Panc1 (cell line): ENCODE results near the gene HNRNPA1. TPM values are rescaled to one million over a fixed set of nuclear protein-coding genes. Genes with fewer than 3 reads are reported as not detected.
A peak's percentile ranks its signal among the peaks of the same experiment; 100 is the strongest.

ENCODE experiments used
- ATAC-seq: fragments of 200-7000 bp; cut with Tn5 transposase; 2 replicates; pipeline ENCODE4 v1.9.1; 2020; ENCODE audit warnings: mild to moderate bottlenecking, moderate library complexity
- BruUV-seq: library from RNA; stranded (reverse); fragments of 400-500 nt; replicated peaks from 2 replicates; lab custom pipeline; 2021; lab: Mats Ljungman, UMichigan
- CTCF ChIA-PET: fragments of 300-600 bp; sonication (Branson Sonifier 250); formaldehyde crosslinking; loops from one replicate; lab custom pipeline; 2022; ENCODE audit warnings: antibody characterized with exemption; lab: Charles Lee
- POLR2A ChIA-PET: fragments of 300-600 bp; sonication (Branson Sonifier 250); formaldehyde crosslinking; loops from one replicate; lab custom pipeline; 2022; ENCODE audit warnings: antibody characterized with exemption; lab: Charles Lee
- DNase-seq: peaks from one replicate; pipeline ENCODE4 v3.0.0-alpha.2; 2010; ENCODE audit warnings: low read depth, low spot score
- H3K27ac ChIP-seq: 2 replicates; pipeline ENCODE4 v1.5.1; 2011; ENCODE audit warnings: mild to moderate bottlenecking, low read length, inconsistent platforms
- H3K27me3 ChIP-seq: fragments of 200-500 bp; sonication (Bioruptor generic); 2 replicates; pipeline ENCODE4 v1.6.0; 2014; ENCODE audit warnings: low read length, inconsistent platforms; ENCODE audit not compliant: control insufficient read depth, insufficient read depth
- H3K36me3 ChIP-seq: fragments of 200-500 bp; sonication (Bioruptor generic); 2 replicates; pipeline ENCODE4 v1.5.1; 2014; ENCODE audit warnings: inconsistent platforms, mild to moderate bottlenecking, low read length, moderate library complexity; ENCODE audit not compliant: control insufficient read depth, insufficient read depth
- H3K4me1 ChIP-seq: 2 replicates; pipeline ENCODE4 v1.5.1; 2011; ENCODE audit warnings: inconsistent platforms, mild to moderate bottlenecking, low read length, moderate library complexity; ENCODE audit not compliant: control insufficient read depth, insufficient read depth
- H3K4me3 ChIP-seq, 2 experiments: 2 replicates each; pipeline ENCODE4 v1.5.1; 2011 to 2012; ENCODE audit warnings: low read depth in 2 of 2, low read length in 2 of 2, mild to moderate bottlenecking in 2 of 2, inconsistent platforms in 1 of 2, moderate library complexity in 1 of 2
- H3K9me3 ChIP-seq: fragments of 200-500 bp; sonication (Bioruptor generic); 2 replicates; pipeline ENCODE4 v1.5.1; 2014; ENCODE audit warnings: low read depth, mild to moderate bottlenecking, inconsistent platforms, low read length, moderate library complexity; ENCODE audit not compliant: control insufficient read depth, insufficient read depth
- POLR2AphosphoS5 ChIP-seq: IDR thresholded peaks from 2 replicates; pipeline ENCODE4 v1.6.1; 2012; ENCODE audit warnings: mild to moderate bottlenecking, low read depth, low read length, moderate library complexity
- SIN3A ChIP-seq: IDR thresholded peaks from 2 replicates; pipeline ENCODE4 v1.6.1; 2012; ENCODE audit warnings: low read depth, mild to moderate bottlenecking, low read length, moderate library complexity, borderline replicate concordance; ENCODE audit not compliant: insufficient read depth
- TCF7L2 ChIP-seq: IDR thresholded peaks from 2 replicates; pipeline ENCODE4 v1.6.1; 2011; ENCODE audit warnings: mild to moderate bottlenecking, low read depth, low read length, inconsistent platforms
- in situ Hi-C: cut with HindIII; loops from 2 replicates; pipeline ENCODE4 v1.10.0; 2016; ENCODE audit warnings: low sequenced_read_pairs, low pct_unique_long_range_greater_than_20kb
- intact Hi-C: fragments of 100-400 bp; cut with micrococcal nuclease; formaldehyde crosslinking; loops from one replicate; pipeline ENCODE4 v1.10.0; 2022; ENCODE audit not compliant: unreplicated experiment
- total RNA-seq: library from RNA; stranded (reverse); gene quantifications from one replicate; pipeline ENCODE4 v1.2.1, GENCODE V29; 2021; ENCODE audit not compliant: unreplicated experiment
- TF ChIP-seq, protein P1 (sequence below): fragments of 450-650 bp; IDR thresholded peaks from 2 replicates; pipeline ENCODE4 v1.5.1; 2017; ENCODE audit warnings: mild to moderate bottlenecking
- TF ChIP-seq, protein P2 (sequence below), 2 experiments: IDR thresholded peaks; 2 replicates each; pipeline ENCODE4 v1.6.1; 2011 to 2012; ENCODE audit warnings: low read depth in 2 of 2, control low read depth in 1 of 2, low read length in 1 of 2, mild to moderate bottlenecking in 1 of 2, moderate library complexity in 1 of 2; ENCODE audit not compliant: insufficient read depth in 1 of 2

The HNRNPA1 gene
- total RNA-seq, 1 experiment from 2014 or later, result 689 TPM

DNA sequence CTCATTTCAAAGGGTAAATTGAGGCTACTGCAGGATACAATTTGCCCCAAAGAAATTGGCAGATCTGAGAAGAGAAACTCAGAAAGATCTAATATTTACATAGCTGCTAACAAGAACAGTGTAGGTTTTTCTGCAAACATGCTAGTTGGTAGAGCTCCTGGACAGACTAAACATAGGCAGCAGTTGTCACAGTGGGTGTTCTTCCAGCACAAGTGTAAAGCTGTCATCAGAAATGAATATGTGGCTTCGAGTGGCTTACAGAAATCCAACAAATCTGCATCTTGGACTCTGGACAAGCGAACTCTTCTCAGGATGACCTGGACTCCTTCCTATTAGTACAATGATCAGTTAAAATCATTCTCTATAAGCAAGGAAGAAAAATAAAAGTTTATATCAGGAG, 6.5 kb upstream of the HNRNPA1 start:
- POLR2A ChIA-PET, result no interaction called here
- H3K36me3 ChIP-seq, result peaks cover 20% of the 10 kb centered on the region
- no peak for DNase-seq
- peak overlapping the region; percentile 35; the same call in 1 of the 2 replicates for H3K27ac ChIP-seq
- in situ Hi-C loops (no loop called here), intact Hi-C loops (no loop called here)
- BruUV-seq, result no TSS peak
- CTCF ChIA-PET, result interaction anchor here (0.7 kb wide), 1 partner anchor 22 kb away, joined by 22 read pairs; no protein-coding TSS in a partner anchor
- H3K9me3 ChIP-seq, result no peaks in the 10 kb centered on the region
- peaks cover 25% of the 10 kb centered on the region for H3K4me1 ChIP-seq
- TF ChIP-seq SIN3A, result no peak
- no peak for TF ChIP-seq TCF7L2
- TF ChIP-seq, protein P1, sequence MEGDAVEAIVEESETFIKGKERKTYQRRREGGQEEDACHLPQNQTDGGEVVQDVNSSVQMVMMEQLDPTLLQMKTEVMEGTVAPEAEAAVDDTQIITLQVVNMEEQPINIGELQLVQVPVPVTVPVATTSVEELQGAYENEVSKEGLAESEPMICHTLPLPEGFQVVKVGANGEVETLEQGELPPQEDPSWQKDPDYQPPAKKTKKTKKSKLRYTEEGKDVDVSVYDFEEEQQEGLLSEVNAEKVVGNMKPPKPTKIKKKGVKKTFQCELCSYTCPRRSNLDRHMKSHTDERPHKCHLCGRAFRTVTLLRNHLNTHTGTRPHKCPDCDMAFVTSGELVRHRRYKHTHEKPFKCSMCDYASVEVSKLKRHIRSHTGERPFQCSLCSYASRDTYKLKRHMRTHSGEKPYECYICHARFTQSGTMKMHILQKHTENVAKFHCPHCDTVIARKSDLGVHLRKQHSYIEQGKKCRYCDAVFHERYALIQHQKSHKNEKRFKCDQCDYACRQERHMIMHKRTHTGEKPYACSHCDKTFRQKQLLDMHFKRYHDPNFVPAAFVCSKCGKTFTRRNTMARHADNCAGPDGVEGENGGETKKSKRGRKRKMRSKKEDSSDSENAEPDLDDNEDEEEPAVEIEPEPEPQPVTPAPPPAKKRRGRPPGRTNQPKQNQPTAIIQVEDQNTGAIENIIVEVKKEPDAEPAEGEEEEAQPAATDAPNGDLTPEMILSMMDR, result no peak
- TF ChIP-seq, protein P2, sequence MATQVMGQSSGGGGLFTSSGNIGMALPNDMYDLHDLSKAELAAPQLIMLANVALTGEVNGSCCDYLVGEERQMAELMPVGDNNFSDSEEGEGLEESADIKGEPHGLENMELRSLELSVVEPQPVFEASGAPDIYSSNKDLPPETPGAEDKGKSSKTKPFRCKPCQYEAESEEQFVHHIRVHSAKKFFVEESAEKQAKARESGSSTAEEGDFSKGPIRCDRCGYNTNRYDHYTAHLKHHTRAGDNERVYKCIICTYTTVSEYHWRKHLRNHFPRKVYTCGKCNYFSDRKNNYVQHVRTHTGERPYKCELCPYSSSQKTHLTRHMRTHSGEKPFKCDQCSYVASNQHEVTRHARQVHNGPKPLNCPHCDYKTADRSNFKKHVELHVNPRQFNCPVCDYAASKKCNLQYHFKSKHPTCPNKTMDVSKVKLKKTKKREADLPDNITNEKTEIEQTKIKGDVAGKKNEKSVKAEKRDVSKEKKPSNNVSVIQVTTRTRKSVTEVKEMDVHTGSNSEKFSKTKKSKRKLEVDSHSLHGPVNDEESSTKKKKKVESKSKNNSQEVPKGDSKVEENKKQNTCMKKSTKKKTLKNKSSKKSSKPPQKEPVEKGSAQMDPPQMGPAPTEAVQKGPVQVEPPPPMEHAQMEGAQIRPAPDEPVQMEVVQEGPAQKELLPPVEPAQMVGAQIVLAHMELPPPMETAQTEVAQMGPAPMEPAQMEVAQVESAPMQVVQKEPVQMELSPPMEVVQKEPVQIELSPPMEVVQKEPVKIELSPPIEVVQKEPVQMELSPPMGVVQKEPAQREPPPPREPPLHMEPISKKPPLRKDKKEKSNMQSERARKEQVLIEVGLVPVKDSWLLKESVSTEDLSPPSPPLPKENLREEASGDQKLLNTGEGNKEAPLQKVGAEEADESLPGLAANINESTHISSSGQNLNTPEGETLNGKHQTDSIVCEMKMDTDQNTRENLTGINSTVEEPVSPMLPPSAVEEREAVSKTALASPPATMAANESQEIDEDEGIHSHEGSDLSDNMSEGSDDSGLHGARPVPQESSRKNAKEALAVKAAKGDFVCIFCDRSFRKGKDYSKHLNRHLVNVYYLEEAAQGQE (IDR thresholded peaks at IDR 0.05; ENCODE audit: insufficient read depth in 1 of 2, low read depth in 2 of 2, low read length in 1 of 2), result no peak
- no peak for TF ChIP-seq POLR2AphosphoS5
- ATAC-seq, result no peak
- H3K4me3 ChIP-seq, result no peak overlapping the region
- H3K27me3 ChIP-seq, result no peaks in the 10 kb centered on the region

DNA sequence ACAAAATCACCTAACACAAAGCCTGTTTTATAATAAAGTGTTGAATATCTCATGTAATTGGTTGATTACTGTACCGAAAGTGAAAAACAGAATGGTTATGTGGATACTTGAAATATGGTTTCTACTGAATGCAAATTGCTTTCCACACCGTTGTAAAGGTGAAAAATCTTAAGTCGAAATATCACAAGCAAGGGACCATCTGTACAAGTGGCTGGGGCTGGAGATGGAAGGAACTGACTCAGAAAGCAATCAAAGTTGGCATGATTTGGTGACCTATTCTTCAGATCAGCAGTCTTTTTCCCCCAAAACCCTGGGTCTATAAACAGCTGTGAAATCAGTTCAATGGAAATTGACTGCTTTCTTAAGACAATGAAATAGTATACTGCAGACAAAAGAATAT, 4.2 kb upstream of the HNRNPA1 start:
- no peak for DNase-seq
- in situ Hi-C loops, result no loop called here
- H3K27ac ChIP-seq, result peak overlapping the region; percentile 44; the same call in 1 of the 2 replicates
- TF ChIP-seq TCF7L2, result no peak
- TF ChIP-seq, protein P2 (IDR thresholded peaks at IDR 0.05; ENCODE audit: insufficient read depth in 1 of 2, low read depth in 2 of 2, low read length in 1 of 2), result no peak
- TF ChIP-seq, protein P1, result no peak
- no peak for TF ChIP-seq SIN3A
- no peak for TF ChIP-seq POLR2AphosphoS5
- TSS peak; percentile 1 for BruUV-seq
- H3K9me3 ChIP-seq, result no peaks in the 10 kb centered on the region
- ChIA-PET POLR2A (interaction anchor here (1.1 kb wide), 1 partner anchor 17 kb away, joined by 10 read pairs; no protein-coding TSS in a partner anchor), CTCF (no interaction called here)
- no peak overlapping the region for H3K4me3 ChIP-seq
- ATAC-seq, result no peak
- intact Hi-C loops, result no loop called here
- H3K4me1 ChIP-seq, result peaks cover 25% of the 10 kb centered on the region
- no peaks in the 10 kb centered on the region for H3K27me3 ChIP-seq
- H3K36me3 ChIP-seq, result peaks cover 29% of the 10 kb centered on the region
